NCI-H2029 (cell line): ENCODE measurements around the gene ACTC1.
"Not testable (repeated sequence)": the region's sequence is repeated elsewhere in the genome, so short reads cannot be mapped to it uniquely, and the experiment has no call there.

Experiments
- DNase-seq: peaks from one replicate; lab custom pipeline; 2025; lab: John Stamatoyannopoulos, UW

Gene ACTC1

GRCh38 chr15:34795267-34796081, at the start of gene ACTC1:
ACTC1 (minus strand) TSS chr15:34795549; CDS start chr15:34794808, 741 bp downstream.
- DNase-seq, result no peak

DNA sequence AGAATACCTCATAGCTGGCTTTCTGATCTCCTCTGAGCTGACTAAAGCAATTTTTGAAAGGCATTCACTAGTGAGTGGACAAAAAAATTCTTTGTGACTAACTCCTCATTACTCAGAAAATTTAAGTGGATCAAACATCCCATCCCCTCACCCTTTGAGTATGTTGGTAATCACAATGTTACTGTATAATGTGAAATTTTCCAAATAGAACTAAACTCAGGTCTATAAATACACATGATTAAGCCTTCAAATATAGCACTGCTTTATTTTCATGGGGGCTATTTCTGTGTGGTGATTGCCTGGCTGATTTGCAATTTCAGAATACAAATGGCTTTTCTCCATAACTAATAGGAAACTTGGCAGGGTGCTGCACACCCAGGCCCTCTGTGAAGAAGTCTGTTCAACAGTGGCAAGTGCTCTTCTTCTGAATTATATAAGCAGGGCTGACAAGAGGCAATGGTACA, 45.9 kb upstream of the ACTC1 start:
- DNase-seq, result no peak

DNA sequence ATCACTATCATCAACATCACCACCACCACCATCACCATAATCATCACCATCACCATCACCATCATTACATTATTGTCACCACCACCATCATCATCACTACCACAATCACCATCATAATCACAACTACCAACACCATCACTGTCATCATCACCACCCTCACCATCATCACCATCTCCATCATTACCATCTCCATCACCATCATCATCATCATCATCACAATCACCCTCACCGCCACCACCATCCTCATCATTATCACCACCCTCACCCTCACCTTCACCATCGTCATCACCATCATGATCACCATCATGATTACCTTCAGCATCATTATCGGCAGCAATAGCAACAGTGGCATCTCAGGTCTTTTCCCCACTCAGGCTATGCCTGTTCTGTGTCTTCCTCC, 42.9 kb upstream of the ACTC1 start:
- no peak for DNase-seq

DNA sequence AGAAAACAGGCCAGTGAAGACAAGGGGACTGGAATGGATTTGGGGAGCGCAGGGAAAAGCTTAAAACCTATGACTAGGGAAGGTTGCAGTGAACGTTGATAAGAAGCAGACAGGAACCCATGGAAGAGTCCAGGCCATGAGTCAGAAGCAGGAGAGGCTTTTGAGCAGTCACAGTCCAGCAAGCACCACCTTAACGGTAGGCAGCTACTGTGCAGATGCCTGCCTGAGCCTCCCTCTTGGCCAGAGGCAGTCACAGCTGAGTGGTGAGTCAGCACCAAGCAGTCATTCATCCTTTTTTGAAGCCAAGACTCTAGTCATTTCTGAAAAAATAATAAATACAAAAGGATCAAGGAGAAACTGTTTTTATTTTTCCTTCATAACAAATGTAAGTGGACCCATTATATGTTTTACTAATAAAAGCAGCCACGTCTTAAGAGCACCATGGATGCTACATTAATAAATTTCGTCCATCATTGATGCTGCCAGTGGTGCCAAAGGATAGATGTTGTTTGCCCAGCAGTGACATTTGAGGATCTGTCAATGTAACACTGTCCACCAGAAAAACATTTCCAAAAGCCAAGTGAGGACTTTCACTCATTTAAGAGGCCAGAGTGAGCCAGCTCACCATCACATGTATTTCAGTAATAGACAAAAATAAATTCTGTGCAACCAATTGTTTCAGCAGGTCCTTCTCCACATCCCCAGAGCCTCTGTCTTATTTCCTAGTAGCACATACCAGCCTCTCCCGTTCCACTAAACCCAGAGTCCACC, 42.1 kb upstream of the ACTC1 start:
- no peak for DNase-seq

- DNase-seq, result no peak
These were observed 33.0 kb upstream of the ACTC1 start for GRCh38 chr15:34828145-34828911.

- DNase-seq, result no peak
These were observed 26.5 kb upstream of the ACTC1 start for GRCh38 chr15:34821831-34822230.

DNA sequence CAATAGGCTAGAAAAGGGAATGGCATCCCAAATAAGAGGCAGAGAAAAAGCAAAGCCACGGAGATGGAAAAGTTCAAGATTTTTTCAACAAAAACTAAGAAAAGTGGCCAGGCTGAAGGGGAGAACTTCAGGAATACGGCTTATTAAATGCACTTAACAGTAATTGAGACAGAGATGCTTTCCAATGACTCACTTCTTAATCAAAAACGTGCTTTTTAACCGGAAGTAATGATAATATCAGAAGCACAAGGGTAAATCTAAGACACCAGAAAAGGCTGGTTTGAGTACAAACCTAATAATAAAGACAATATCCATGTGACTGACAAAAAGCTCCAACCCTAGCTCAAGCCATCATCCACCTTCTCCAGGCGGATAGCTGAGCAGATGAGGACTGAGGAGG, 24.8 kb upstream of the ACTC1 start:
- no peak for DNase-seq

DNA sequence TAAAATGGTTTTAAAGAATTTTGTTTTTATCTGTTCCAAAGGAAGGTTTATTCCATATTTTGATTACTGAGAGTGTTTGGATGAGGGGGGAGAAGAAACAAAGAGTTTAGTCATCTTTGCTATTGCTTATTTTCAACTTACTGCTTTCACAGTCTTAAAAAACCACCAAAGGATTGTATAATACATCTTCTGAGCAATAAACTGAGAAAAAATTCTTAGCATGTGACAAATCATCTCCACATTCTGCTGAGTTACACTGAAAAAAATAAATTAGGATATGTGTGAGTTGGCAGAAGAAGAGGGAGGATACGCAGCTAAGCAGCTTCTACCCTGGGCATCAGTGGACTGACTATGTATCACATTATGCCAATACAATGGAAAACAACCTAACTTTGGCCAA, 23.2 kb upstream of the ACTC1 start:
- no peak for DNase-seq

GRCh38 chr15:34815836-34816235, 20.5 kb upstream of the ACTC1 start:
- no peak for DNase-seq

DNA sequence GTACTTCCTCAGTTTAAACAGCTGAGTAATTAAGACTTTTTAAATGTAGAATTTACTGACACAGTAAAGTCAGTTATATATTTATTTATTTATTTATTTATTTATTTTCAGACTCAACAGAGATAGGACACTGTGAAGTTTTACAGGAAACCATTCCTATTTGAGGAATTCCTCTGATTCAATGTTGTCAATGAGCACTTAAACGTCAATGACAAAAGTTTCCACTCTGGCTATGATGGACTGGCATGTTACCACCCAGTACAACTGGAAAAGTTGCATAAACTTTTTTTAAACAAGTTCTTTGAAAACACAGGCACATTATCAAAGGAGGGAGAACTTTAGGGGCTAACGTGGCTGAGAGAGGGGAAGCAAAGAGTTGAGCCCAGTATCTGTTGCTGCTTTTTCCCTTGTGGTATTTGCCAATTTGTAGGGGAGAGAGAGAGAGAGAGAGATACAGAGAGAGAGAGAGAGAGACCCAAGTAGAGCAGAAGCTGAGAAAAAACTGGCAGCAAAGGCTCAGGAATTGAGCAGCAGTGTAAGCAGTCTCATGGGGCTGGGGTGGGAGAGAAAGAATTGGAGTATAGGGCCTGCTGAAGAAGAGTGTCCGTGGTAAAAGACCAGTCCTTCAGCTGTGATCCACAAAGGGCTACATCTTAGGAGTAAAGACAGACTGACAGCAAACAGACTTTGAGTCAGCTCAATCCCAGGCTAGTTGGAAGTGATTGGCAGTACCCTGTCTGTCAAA, 18.3 kb upstream of the ACTC1 start:
- no peak for DNase-seq

- not testable (repeated sequence) for DNase-seq
These were observed 17.6 kb upstream of the ACTC1 start for GRCh38 chr15:34812868-34813365.

- no peak for DNase-seq
These were observed 17.0 kb upstream of the ACTC1 start for GRCh38 chr15:34812369-34812768.

DNA sequence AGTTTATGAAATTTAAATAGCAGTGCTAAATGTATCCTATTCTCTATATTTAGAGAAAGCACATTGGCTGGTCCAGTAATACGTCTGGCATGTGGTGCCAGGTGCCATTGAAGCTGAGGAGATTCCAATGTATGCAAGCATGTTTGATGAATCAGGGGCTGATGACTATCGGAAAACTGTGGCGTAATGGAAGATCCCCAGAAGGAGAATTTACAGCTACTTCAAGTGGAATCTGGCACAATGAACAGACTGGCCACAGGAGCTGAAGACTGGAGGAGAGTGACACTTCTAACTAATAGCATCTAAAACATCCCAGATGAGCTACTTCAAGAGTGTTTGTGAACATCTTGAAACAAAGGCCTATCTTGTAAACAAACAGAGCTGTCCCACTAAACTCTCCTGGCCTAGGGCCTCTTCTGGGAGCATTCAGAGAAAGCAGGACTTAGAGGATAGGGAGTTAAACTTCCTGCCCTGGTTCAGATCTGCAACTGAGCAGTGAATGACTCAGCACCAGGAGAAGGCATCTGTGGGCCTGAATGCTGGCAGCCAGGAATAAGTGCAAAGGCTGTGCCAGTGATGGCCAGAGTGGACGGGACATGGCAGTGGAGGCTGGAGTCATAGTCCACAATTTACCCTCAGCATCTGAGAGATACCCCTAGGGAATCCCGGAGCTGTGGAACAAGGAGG, 15.2 kb upstream of the ACTC1 start:
- no peak for DNase-seq

GRCh38 chr15:34809186-34809585, 13.8 kb upstream of the ACTC1 start:
- no peak for DNase-seq

DNA sequence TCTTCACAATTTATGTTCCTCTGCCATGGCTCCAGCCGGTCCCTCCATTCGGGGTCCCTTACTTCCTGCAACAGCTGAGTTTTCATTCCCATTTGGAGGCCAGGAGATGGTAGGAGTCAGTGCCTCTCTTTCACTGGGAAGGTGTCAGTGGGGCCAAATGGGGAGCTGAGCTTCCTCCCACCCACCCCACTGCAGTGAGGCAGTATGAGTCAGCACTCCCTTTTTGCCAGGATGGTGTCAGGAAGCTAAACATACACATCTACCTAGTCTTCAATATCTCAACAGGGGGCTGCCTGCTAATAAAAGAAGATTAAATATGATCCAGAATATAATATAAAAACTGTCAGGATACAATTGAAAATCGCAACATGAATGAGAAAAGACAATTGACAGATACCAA, 12.7 kb upstream of the ACTC1 start:
- DNase-seq, result no peak

DNA sequence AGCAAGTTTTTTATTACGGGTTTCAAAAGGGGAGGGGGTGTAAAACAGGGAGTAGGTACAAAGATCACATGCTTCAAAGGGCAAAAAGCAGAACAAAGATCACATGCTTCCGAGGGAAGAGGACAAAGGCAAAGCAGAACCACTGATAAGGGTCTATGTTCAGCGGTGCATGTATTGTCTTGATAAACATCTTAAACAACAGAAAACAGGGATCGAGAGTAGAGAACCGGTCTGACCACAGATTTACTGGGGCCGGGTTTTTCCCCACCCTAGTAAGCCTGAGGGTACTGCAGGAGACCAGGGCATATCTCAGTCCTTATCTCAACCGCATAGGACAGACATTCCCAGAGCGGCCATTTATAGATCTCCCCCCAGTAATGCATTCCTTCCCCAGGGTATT, 11.9 kb upstream of the ACTC1 start:
- not testable (repeated sequence) for DNase-seq

GRCh38 chr15:34804776-34805175, 9.4 kb upstream of the ACTC1 start:
- no peak for DNase-seq

DNA sequence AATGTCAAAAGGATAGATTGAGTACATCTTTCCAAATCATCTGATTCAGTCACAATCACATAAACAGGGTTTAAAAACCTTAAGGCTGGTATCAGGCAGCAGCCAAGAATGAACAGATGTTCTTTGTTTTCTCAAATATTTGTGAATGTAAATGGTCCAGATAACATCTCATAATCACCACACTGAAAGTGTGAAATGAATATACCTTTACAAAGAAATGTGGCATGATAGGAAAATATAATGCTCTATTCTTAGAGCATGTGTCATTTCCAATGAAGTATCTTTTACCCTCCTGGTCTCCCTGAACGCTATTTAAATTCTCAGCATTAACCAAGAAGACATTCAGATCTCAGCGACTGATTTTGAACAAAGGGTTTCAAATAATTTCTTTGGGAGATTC, 8.8 kb upstream of the ACTC1 start:
- DNase-seq, result no peak

DNA sequence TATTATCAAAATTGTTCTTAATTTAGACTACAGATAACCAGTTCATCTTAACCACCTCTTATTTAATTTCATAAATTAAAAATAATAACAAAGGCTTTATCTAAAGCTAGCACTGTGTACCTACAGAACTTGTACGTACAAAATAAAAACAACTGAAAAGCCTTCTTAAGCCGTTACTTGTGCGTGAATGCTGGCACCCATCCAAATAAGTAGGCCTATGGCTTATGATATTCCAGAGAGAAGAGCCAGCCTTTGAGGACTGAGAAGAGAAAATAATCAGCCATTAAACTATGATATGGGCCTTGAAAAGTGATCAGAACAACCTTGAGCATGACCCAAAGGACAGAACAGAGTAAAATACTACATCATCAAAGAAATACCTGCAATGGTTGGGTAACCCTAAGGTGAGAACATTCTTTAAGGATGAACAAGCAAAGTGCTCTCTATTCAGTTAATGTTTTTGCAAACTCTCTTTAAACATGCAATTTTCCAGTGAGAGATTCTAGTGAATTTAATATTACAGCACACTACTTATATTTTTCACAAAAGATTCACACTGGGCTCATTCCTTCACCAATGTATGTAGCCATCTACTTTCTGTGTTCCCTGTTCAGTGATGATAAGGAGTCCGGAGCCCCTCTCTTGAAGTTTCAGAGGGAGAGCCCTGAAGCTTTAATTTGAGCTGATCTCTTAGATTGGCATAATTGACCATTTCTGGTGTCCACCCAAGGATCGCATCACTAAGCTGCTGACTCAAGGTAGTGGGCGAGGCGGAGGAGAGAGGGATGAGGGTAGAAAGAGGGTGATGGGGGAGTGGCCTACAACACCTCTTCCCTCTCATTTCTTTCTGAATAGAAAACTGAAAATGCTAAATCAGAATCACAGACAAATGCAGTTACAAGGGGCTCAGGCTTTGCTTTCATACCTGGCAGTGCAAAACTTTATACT, 7.7 kb upstream of the ACTC1 start:
- no peak for DNase-seq

- DNase-seq, result no peak
These were observed 7.0 kb upstream of the ACTC1 start for GRCh38 chr15:34802371-34802770.
